ENCODE data around the gene CAMLG.

DNA sequence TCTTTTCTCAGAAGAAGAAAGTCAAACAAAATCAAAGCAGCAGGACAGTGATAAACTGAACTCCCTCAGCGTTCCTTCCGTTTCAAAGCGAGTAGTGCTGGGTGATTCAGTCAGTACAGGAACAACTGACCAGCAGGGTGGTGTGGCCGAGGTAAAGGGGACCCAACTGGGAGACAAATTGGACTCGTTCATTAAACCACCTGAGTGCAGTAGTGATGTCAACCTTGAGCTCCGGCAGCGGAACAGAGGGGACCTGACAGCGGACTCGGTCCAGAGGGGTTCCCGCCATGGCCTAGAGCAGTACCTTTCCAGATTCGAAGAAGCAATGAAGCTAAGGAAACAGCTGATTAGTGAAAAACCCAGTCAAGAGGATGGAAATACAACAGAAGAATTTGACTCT lies 2.7 kb downstream of the CAMLG start:
- TF ChIP-seq, protein P1, sequence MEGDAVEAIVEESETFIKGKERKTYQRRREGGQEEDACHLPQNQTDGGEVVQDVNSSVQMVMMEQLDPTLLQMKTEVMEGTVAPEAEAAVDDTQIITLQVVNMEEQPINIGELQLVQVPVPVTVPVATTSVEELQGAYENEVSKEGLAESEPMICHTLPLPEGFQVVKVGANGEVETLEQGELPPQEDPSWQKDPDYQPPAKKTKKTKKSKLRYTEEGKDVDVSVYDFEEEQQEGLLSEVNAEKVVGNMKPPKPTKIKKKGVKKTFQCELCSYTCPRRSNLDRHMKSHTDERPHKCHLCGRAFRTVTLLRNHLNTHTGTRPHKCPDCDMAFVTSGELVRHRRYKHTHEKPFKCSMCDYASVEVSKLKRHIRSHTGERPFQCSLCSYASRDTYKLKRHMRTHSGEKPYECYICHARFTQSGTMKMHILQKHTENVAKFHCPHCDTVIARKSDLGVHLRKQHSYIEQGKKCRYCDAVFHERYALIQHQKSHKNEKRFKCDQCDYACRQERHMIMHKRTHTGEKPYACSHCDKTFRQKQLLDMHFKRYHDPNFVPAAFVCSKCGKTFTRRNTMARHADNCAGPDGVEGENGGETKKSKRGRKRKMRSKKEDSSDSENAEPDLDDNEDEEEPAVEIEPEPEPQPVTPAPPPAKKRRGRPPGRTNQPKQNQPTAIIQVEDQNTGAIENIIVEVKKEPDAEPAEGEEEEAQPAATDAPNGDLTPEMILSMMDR (IDR thresholded peaks at IDR 0.05) = no peak
- TF ChIP-seq POLR2A (IDR thresholded peaks at IDR 0.05) = no peak
